ENCODE measurements around the gene MAGI2. TPM values are rescaled to one million over a fixed set of nuclear protein-coding genes. Genes with fewer than 3 reads are reported as not detected.

The MAGI2 gene
- total RNA-seq, 1 experiment from 2014 or later, result 14.3 TPM

GRCh38 chr7:78642751-78643150, 810.7 kb downstream of the MAGI2 start:
- no peaks in the 10 kb centered on the region for H3K79me1 ChIP-seq (ENCODE audit: insufficient read depth, low read depth, low read length, poor library complexity, severe bottlenecking)
- no peak overlapping the region for H3K4me2 ChIP-seq (ENCODE audit: insufficient read depth, insufficient read length, low read length)
- H3K18ac ChIP-seq (ENCODE audit: insufficient read length, low read depth, low read length), result no peak overlapping the region
- no peaks in the 10 kb centered on the region for H3K27me3 Mint-ChIP-seq (ENCODE audit: low read depth)
- H3K23ac ChIP-seq (ENCODE audit: insufficient read length, low read depth, low read length), result no peak overlapping the region
- H2AK5ac ChIP-seq (ENCODE audit: insufficient read length, low read length), result no peak overlapping the region
- 0 out of 2 replicates have a peak, but pooled peaks cover 2% of the 10 kb centered on the region for H3K79me2 ChIP-seq (ENCODE audit: insufficient read depth, low read length)
- no peak overlapping the region for H3K4me3 Mint-ChIP-seq
- H4K8ac ChIP-seq (replicated peaks; ENCODE audit: insufficient read length, low read depth, low read length), result no peak overlapping the region
- no peak overlapping the region for H2BK15ac ChIP-seq (ENCODE audit: low read depth, low read length)
- H2BK5ac ChIP-seq (ENCODE audit: insufficient read length, low read length), result no peak overlapping the region
- peaks cover 0 to 5% (median 0%) of the 10 kb centered on the region in 3 experiments; a peak in 2 of 7 replicates for H3K36me3 Mint-ChIP-seq (ENCODE audit: insufficient read depth in 1 of 3, low read depth in 3 of 3)
- H4K5ac ChIP-seq (ENCODE audit: insufficient read length, low read depth, low read length), result no peak overlapping the region
- H3K14ac ChIP-seq (ENCODE audit: insufficient read depth, low read length), result no peak overlapping the region
- no peak overlapping the region for H3K4ac ChIP-seq (ENCODE audit: low read depth, low read length)
- H3K4me1 ChIP-seq (ENCODE audit: insufficient read depth, low read length), result no peaks in the 10 kb centered on the region; the same call in 1 of the 2 replicates
- H3K4me1 Mint-ChIP-seq, result no peaks in the 10 kb centered on the region; a peak in 1 of 4 replicates
- no peak overlapping the region for H4K91ac ChIP-seq (ENCODE audit: insufficient read length, low read depth, low read length)
- H2BK12ac ChIP-seq (ENCODE audit: insufficient read length, low read depth, low read length), result no peak overlapping the region
- no peak overlapping the region for H3K56ac ChIP-seq (ENCODE audit: insufficient read length, low read depth, low read length)
- no peak for DNase-seq
- H3K9me3 Mint-ChIP-seq, result 0 out of 5 replicates have a peak, but pooled peaks cover 0 to 2% of the 10 kb centered on the region in 2 experiments
- H3K9ac ChIP-seq (ENCODE audit: extremely low read depth, insufficient read length, low read length), result no peak overlapping the region
- H4K20me1 ChIP-seq (ENCODE audit: control insufficient read depth, insufficient read depth, insufficient read length), result no peaks in the 10 kb centered on the region
- H3K27ac ChIP-seq (ENCODE audit: insufficient read length, low read depth, low read length), result no peak overlapping the region
- H3K27me3 ChIP-seq (ENCODE audit: insufficient read depth, low read length), result no peaks in the 10 kb centered on the region; the same call in 1 of the 2 replicates
- no peaks in the 10 kb centered on the region for H3K9me3 ChIP-seq (ENCODE audit: control insufficient read depth, low read depth, low read length)
- no peak overlapping the region for H2AFZ ChIP-seq (ENCODE audit: low read length)
- H3K27ac Mint-ChIP-seq, result no peak overlapping the region; a peak in 1 of 7 replicates
- no peak overlapping the region for H3T11ph ChIP-seq (ENCODE audit: low read length)
- no peaks in the 10 kb centered on the region for H3K23me2 ChIP-seq (ENCODE audit: insufficient read length, low read depth, low read length, poor library complexity, severe bottlenecking)
- H2BK20ac ChIP-seq (ENCODE audit: low read depth, low read length, poor library complexity, severe bottlenecking), result no peak overlapping the region
- no peak for TF ChIP-seq CTCF (conservative IDR thresholded peaks at IDR 0.05)
- H2BK120ac ChIP-seq (ENCODE audit: low read depth, low read length, poor library complexity, severe bottlenecking), result no peak overlapping the region
